T-helper 1 cell (primary cell): ENCODE measurements around the gene RABAC1.
"Not testable (repeated sequence)": the region's sequence is repeated elsewhere in the genome, so short reads cannot be mapped to it uniquely, and the experiment has no call there.

Source experiments
- DNase-seq, 5 donors: peaks; one replicate each; pipeline ENCODE4 v3.0.0-alpha.2; 2012 to 2020
- total RNA-seq, 4 donors: gene quantifications; one replicate each; lab custom pipeline; 2026; lab: John Stamatoyannopoulos, UW

Gene RABAC1, protein sequence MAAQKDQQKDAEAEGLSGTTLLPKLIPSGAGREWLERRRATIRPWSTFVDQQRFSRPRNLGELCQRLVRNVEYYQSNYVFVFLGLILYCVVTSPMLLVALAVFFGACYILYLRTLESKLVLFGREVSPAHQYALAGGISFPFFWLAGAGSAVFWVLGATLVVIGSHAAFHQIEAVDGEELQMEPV
- total RNA-seq = 9.3 to 17.2 (median 10.5) reads per million in 4 donors

DNA sequence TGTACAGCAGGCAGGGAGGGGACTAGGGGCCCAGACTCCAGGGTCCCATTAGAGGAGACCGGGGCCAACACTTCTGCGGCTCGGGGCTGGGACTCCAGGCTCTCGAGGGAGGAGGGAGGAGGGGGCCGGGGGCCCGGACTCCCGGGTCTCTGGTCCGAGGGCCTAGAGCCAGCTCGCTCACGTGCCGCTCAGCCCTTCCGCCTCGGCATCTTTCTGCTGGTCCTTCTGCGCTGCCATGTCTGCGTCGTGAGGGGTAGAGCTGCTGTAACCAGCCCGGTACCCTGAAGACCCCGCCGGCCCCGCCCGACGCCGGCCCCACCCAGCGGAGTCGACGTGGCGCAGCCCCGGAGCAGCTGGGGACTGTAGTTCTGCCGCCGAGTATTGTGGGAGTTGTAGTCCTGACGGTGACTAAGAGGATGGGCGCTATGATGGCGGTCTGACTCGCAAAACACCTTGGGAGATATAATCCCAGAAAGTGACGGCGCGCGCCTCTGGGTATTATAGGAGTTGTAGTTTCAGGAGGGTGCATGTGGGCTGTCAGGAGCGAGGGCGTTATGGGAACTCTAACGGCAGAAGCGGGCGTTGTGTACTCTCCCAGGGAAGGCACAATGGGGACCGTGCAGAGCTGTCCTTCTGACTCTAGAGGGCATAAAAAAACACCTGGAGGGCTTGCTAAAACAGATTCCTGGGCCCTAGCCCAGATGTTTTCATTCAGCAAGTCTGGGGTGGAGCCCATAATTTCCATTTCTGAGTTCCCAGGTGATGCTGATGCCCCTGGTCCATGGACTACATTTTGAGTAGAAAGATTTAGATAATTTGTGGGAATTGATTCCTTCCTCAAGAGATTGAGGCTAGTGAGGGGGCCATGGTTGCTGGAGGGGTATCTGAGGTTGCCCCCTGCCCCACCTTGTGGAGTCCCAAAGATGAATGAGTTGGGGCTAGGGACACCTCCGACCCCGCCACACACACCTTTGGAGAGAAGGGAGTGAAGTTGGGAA, at the start of gene RABAC1:
RABAC1 (minus strand) TSS at position 266 of the 998 bp plus-strand sequence; CDS start at position 237, 29 bp downstream.
- peak; percentile 73 to 89 (median 82) for DNase-seq

DNA sequence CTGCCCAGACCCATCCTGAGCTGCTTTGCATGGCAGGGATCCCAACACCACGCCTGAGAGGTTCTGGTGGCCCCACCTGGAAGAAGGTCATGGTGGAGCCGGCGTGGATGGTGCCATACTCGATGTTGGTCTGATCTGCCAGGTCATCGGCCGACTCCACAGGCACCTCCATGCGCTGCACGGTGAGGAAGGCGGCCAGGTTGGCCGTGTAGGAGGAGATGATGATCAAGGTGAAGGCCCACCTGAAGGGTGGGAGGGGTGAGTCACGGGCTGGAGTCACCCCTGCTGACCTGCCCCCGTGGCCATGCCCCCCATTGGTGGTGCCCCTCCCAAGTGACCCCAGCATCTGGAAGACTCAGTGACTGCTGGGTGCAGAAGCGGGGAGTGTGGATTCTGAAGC, 47.4 kb upstream of the RABAC1 start:
- no peak for DNase-seq

DNA sequence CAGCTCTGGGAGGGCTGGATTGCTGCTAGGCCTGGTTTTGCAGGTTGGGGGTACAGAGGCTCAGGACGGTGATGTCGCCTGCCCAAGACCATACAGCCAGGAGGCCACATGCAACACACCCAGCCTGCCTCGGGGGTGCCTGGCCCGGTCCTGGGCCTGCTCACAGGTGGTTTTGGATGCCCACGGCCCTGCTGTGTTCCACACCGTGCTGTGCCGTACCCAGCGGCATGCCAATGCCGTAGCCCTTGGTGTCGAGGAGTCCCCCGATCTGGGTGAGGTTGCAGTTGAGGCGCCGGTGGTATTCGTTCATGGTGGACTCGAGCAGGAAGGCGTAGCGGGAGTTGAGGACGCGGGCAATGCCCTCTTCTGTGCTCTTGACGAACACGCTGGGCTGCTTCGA, 46.4 kb upstream of the RABAC1 start:
- DNase-seq = no peak

DNA sequence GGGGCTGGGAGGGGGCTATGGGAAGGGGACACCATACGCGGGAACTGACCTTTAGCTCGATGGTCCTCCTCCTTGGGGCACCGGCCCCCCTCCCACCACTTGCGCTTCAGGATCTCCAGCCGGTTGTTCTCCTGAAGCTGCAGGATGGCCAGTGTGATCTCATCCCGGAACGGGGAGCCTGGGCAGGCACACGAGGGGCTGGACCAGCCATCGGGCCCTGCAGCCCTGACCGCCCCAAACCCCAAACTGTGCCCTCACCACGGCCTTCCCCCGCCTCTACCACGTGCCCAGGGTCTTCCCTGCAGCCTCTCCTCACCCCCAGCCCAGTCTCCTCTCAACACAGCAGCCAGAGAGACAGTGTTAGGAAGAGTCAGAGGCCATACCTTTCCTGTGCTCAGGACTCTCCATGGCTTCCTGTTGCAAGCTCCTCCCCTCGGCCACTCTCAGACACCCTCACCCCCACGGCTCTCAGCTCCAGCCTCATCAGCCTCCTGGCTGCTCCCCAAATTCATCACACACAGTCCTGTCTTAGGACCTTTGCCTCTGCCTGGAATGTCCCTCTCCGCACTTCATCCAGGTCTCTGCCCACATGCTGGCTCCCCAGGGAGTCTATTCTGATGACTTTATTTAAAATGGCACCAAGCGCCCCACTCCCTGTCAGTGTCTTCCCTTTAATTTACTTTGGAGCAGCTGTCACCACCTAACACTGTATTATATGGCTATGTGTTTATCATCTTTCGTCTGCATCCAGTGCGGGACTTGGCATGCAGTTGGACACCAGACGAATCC, 44.6 kb upstream of the RABAC1 start:
- DNase-seq = no peak

DNA sequence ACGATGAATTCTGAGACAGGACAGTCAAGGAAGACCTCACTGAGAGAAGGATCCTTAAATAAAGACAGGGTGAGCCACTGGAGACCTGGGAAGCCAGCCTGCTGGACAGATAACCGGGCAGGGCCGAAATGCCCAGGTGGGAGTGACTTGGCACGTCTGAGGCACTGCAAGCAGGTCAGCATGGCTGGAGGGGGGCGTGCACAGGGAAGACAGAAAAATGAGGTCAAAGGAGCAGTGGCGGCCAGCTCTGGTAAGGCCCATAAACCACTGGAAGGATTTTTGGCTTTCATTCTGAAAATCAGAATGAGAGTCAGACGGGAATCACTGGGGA, 40.7 kb upstream of the RABAC1 start:
- no peak for DNase-seq

DNA sequence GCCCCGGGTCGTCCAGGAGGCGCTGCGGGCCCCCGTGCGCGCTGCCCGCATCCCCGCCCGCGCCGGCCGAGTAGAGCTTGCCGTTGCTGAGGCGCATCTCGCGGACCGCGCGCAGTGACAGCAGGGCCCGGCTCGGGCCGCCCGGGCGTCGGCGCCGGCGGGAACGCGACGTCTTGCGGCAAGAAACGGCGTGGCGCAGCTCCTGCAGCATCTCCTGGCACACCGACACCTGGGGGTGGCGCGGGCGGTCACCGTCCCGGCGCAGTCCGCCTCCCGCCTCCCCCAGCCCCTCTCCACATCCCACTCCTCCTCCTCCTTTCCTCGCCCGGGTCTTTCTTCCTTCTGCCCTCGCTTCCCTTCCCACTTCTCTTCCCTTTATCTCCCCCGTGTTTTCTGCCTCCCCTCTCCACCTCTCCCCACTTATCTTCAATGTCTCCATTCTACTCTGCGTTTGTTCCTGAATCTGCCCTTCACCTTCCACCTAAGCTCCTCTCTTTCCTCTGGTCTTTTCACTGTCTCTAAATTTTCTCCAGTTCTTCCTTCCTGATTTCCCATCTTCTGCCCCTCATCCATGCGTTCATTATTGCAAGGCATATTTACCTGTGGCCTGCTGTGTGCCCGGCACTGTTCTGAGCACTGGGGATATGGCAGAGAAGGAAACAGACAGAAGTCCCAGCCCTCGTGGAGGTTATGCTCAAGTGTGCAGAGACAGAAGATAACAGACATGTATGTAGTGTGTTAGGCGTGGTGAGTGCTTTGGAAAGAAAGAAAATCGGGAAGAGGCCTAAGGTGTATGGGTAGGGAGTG, 40.2 kb upstream of the RABAC1 start:
- no peak for DNase-seq

DNA sequence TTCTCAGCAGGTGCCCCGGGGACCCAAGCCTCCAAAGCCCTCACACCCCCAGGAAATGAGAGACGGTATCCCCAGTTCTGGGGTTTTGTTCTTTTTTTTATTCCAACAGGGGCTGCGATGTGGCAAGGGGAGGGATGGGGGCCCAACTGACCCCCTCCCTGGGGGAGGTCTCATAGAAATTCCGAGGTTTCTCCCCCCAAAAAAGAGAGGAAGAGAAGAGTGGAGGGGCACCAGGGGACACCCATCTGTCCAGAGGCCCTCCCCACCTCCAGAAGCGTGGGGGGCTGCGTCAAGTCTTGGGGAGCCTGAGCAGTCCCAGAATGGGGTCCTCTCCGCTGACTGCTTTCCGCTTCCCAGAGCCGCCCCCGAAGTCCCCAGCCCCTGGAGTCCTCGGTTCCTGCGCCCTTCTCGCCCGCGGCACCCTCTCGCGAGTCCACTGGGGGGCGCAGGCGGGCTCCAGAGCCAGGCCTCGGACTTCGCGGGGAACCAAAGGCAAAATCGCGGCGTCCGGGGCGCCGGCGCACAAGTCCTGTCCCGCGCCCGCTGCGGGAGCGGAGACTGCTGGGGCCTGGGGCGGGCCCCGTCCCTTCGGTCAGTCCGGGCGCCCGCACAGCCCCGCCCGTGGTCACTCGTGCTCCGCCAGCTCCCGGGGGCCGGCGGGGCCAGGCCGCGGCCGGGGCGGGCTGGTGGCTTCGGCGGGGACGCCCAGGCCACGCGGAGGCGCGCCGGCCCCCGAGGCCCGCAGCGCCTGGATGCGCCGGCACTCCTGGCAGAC, 39.3 kb upstream of the RABAC1 start:
- DNase-seq = peak in 3 of 5 donors; percentile 5 to 43 (median 23)

DNA sequence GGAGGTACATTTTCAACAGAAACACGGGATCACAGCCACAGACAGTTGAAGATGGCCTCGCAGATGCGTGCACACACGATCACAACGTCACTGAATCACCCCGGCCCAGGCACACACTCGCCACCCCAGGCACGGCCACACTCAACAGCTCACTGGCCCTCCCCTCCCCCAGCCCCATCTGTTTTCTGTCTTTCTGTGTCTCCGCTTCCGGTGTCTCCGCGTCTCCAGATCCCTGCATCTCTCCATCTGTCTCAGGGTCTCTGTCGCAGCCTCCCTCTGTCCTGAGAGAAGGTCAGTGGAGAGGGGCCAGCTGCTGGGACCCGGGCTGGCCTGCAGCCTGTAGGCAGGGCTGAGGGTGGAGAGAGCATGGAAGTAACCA, 38.7 kb upstream of the RABAC1 start:
- DNase-seq = no peak

DNA sequence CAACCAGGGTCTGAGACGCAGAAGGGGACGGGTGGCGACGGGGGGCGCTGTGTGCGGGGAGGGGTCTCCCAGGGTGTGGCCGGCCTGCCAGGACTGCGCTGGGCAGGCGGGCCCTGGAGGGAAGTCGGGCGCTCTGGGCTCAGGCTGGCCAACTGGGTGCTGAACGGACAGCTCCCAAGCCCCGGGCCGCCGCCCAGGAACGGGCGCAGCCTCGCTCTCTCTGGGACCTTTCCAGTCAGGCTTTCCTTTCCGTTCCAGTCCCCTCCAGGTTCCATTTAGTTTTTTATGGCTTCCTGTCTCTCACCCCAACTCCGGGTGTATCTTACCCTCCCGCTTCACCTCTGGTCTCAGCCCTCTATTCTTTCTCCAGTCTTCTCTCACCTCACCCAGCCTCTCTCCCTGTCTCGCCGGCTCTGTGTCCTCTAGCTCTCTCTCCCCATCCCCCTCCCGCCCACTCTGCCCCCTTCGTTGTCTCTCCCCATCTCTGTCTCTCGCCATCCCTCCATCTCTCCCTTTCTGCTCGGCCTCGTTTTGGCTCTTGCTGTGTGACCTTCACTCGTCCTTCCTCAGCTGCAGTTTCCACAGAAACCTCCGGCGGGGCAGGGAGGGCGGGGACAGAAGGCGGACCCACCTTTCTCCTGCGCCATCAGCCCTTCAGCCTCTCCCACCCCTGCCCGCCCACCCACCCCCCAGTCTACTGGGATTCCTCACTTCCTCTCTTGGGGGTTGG, 38.2 kb upstream of the RABAC1 start:
- DNase-seq = peak in 2 of 5 donors; percentile 26 to 27

DNA sequence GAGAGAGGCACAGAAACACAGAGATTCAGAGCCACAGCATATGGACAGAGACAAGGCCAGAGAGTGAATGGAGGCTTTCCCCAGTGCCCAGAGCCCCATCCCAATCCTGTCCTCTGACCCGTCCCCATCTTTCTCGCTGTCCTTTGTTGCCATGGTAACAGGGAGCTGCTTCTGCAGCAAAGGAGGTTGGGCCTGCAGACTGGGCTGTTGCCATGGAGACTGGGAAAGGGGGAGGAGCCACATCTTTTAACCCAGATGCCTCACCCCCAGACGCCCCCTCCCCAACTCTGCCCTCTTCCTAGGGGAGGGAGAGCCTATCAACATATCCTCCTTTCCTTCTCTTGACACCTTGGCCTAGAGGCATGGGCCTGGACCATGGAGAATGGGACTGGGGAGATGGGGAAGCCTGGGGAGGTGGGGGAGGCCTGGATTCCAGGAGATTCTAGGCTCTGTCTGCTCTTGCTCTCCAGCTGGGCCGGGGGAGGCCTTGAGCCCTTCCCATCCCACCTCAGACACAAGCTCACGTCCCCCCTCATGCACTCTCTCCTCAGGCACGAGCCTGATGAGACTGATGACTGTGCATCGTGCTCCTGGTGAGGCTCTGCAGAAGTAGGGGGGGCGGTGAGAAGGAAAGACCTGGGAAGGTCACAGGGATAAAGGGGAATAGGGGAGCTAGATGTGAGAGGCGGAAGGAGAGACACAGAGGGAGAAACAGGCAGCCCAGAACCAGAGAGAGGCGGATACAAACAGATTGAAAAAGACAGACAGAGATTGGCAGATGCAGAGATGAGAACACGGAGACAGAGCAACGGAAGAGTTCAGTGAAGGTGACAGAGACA, 37.1 kb upstream of the RABAC1 start:
- DNase-seq = no peak

DNA sequence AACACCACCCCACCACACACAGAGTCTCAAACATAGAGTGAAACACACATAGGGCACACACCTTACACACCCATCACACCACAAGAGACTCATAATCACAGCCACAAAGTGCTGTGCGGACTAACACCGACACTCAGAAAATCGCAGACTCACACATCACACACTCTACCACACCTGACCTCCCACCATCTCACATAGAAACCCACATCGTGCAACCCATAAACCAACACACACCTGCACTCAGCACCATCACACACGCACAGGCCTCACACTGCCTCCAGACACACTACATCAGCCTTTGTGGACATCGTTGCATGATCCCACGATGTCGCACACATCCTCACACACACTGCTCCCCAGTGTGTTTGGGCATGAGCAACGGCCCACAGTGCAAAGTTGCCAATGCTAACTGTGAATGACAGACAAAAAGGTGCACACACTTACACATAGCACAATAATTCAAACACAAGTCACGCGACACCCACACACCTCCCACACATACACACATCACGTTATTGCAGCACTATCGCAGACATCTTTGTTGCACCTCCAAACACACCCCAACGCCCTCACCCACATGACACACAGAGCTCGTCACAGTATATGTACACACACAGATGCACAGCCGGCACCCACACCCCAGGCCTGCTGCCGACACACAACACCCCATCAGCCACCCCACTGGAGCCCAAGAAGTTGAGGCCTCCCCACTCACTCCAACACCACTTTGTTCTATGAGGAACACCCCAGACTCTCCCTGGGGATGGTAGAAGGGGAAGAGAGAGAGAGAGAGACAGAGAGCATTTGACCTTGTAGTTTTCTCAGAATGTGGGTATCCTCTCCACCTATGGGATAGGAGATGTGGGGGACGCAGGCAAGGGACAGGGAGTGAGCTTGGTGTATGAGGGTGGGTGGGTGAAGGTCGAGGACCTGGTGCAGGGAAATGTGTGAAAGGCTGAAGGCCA, 36.2 kb upstream of the RABAC1 start:
- no peak for DNase-seq

DNA sequence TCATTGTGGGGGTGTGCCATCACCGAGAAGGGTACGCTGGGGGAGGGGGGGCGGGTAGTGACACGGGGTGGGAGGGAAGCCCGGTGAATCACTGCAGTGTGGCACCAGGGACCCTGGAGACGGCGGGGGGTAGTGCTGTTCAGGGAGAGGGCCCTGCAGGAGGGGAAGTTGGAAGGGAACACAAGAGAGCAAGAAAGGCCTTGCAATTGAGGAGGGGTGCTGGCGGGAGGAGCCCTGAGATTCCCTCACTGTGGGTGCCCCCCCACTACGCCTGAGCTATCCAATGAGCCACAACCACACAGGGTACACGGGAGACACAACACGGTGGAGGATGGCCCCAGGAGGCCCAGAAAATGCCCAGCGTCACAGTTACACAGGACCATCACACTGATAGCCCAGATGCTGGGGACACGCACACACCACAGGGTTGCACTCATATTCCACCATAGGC, 35.4 kb upstream of the RABAC1 start:
- DNase-seq = no peak

DNA sequence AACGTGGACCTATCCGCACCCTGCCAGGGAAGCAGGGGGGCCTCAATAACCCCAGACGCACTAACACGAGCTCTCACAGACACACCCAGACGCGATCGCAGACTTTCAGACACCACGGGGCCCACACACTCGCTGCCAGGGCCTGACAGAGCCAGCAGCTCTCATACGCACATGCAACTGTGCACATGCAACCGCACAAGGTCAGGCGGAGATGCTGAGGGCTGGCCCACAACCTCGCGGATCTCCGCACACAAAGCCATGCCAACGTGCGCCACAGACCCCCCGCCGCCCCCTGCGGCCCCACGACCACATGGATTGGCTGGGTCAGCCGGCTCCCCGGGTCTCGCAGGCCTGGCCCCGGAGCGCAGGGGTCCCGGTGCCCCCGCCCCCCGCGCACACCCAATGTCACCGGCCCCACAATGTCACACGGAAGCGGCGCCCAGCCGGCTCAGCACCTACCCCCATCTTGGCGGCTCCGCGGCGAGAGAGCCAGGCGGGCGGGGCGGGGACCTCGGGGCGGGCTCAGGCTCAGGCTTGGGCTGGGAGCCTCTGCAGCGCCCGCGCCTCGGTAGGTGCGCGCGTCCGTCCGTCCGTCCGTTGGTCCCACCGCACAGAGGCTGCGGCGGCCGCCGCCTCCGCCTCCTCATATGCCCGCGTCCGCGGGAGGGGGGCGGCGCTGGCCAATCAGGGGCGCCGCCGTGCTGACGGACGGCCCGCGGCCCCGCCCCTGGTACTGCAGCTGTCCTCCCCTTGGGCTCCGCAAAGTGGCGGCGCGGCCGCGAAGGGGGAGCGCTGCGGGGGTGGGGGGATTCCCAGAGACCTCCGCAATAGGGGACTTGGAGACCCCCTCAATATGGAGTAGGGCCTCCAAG, 34.7 kb upstream of the RABAC1 start, which contains the start of gene ATP1A3:
ATP1A3 (minus strand) TSS at position 619 of the 872 bp plus-strand sequence; CDS start at position 465, 154 bp downstream.
- peak; percentile 28 to 66 (median 42) for DNase-seq

DNA sequence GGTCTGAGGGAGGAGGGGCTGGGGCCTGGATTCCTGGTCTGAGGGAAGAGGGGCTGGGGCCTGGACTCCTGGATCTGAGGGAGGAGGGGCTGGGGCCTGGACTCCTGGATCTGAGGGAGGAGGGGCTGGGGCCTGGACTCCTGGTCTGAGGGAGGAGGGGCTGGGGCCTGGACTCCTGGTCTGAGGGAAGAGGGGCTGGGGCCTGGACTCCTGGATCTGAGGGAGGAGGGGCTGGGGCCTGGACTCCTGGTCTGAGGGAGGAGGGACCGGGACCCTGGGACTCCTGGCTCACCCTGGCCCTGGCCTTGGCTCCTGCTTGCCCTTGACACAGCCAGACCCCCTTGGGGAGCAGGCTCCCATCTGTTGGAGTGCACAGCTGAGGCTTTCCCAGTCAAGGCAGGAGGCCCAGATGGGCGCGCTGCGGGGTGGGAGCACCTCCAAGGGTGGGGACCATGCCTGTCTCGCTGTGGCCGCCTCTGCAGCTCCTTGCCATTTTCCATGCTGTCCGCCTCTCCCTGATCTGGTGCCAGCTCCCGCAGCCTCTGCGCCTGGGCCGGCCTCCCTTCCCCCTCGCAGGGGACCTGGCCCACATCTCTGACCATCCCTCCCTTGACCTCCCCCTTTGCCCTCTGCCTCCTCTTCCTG, 32.9 kb upstream of the RABAC1 start:
- not testable (repeated sequence) for DNase-seq

DNA sequence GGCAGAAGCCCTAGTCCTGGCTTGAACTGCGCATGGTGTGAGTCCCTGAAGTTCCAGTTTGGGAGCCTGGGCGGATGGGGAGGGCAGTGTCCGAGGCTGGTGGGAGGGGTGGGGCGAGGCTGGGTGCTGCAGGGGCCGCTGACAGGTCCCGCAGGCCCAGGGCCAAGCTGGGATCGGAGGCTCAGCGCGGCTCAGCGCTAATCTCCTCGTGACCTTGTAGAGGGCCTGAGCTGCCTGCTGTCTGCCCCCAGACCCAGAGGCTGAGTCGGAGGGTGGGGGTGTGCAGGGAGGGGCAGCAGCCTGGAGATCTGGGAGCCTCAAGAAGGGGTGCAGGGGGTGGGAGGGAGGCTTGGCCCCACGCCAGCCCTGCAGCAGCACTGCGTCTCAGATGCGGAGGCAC, 31.9 kb upstream of the RABAC1 start:
- no peak for DNase-seq

DNA sequence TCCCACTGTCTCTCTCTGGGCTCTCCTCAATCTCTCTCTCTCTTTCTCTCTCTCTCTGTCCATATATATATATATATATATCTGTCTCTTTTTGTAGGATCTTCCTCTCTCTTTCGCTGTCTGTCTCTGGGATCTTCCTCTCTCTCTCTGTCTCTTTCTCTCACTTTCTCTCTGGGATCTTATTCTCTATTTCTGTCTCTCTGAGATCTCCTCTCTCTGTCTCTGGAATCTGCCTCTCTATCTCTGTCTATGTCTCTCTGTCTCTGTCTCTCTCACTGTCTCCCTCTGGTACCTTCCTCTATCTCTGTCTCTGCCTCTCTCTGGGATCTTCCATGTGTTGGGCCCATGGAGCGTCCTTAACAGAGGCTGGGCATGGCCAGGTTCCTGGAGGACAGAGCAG, 31.5 kb upstream of the RABAC1 start:
- no peak for DNase-seq

DNA sequence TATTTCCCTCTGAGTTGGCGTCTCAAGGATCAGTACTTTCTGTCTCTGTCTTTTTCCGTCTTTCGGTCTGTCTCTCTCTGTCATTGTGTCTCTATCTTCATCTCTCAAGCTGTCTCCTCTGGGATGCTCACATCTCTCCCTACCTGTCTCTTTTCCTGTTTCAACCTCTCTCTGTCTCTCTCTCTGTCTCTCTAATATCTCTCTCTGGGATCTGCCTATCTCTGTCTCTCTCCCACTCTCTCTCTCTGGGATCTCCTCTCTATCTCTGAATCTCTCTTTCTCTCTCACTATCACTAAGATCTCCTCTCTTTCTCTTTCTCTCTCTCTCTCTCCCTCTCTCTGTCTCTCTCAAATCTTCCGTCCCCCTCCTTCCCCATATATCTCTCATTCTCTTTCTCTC, 30.9 kb upstream of the RABAC1 start:
- DNase-seq = no peak
